Sigmoid colon (tissue), 4 donors: Measurements from ENCODE around the gene SMIM26.

Source experiments
- CTCF ChIP-seq, 4 experiments: fragments of 450-650 bp in 3 of 4; fragments of 200-600 bp in 1 of 4; IDR thresholded peaks; one replicate each; pipeline ENCODE4 v1.5.1; 2016 to 2019; ENCODE audit warnings: antibody characterized with exemption in 4 of 4, mild to moderate bottlenecking in 3 of 4, moderate library complexity in 2 of 4
- POLR2A ChIP-seq, 2 donors: fragments of 450-650 bp; IDR thresholded peaks; one replicate each; pipeline ENCODE4 v1.6.1; 2016; ENCODE audit warnings: antibody characterized with exemption in 2 of 2, mild to moderate bottlenecking in 2 of 2, moderate library complexity in 2 of 2
- POLR2AphosphoS5 ChIP-seq, 4 donors: sonication (generic); formaldehyde crosslinking; IDR thresholded peaks; one replicate each; pipeline ENCODE4 v1.6.1; 2017; ENCODE audit warnings: antibody characterized with exemption in 4 of 4

- TF ChIP-seq CTCF (IDR thresholded peaks at IDR 0.05) (no peak), POLR2A (IDR thresholded peaks at IDR 0.05) (no peak), POLR2AphosphoS5 (IDR thresholded peaks at IDR 0.05) (no peak)
These were observed 38.2 kb upstream of the SMIM26 start for GRCh38 chr20:18529041-18529440.
